ENCODE results near the gene CRACR2A.

CRACR2A gene

GRCh38 chr12:3752741-3753486, at the start of gene CRACR2A:
CRACR2A (minus strand) TSS chr12:3753109; CDS start chr12:3696999, 56,110 bp downstream.
- Mint-ChIP-seq H3K27me3 (no peaks in the 10 kb centered on the region), H3K9me3 (no peaks in the 10 kb centered on the region), H3K4me1 (peaks cover 40% of the 10 kb centered on the region), H3K4me3 (peak within 1 kb of the TSS; percentile 78), H3K27ac (ENCODE audit: low read depth) (peak within 1 kb of the TSS; percentile 99), H3K36me3 (ENCODE audit: insufficient read depth) (peaks cover 15% of the 10 kb centered on the region)
- ATAC-seq (replicated peaks; ENCODE audit: extremely low read depth, poor library complexity, severe bottlenecking) (peak; percentile 80), DNase-seq (ENCODE audit: low spot score in 2 of 2) (peak; percentile 77 to 85)

GRCh38 chr12:3797531-3798048, 44.7 kb upstream of the CRACR2A start:
- Mint-ChIP-seq H3K4me3 (no peak overlapping the region), H3K36me3 (ENCODE audit: insufficient read depth) (peaks cover 8% of the 10 kb centered on the region), H3K27me3 (no peaks in the 10 kb centered on the region), H3K9me3 (no peaks in the 10 kb centered on the region), H3K4me1 (peaks cover 4% of the 10 kb centered on the region), H3K27ac (ENCODE audit: low read depth) (no peak overlapping the region)
- DNase-seq (ENCODE audit: low spot score in 2 of 2) (no peak), ATAC-seq (replicated peaks; ENCODE audit: extremely low read depth, poor library complexity, severe bottlenecking) (no peak)

GRCh38 chr12:3795492-3796133, 42.7 kb upstream of the CRACR2A start:
- Mint-ChIP-seq H3K36me3 (ENCODE audit: insufficient read depth) (peaks cover 7% of the 10 kb centered on the region), H3K4me1 (no peaks in the 10 kb centered on the region), H3K9me3 (no peaks in the 10 kb centered on the region), H3K4me3 (no peak overlapping the region), H3K27ac (ENCODE audit: low read depth) (no peak overlapping the region), H3K27me3 (no peaks in the 10 kb centered on the region)
- DNase-seq (ENCODE audit: low spot score in 2 of 2) = no peak
- ATAC-seq (replicated peaks; ENCODE audit: extremely low read depth, poor library complexity, severe bottlenecking) = no peak

- peaks cover 7% of the 10 kb centered on the region for H3K36me3 Mint-ChIP-seq (ENCODE audit: insufficient read depth)
These were observed 42.2 kb upstream of the CRACR2A start for GRCh38 chr12:3795066-3795465.

GRCh38 chr12:3792623-3793288, 39.8 kb upstream of the CRACR2A start:
- Mint-ChIP-seq H3K27me3 (no peaks in the 10 kb centered on the region), H3K4me1 (no peaks in the 10 kb centered on the region), H3K27ac (ENCODE audit: low read depth) (no peak overlapping the region), H3K4me3 (no peak overlapping the region), H3K9me3 (no peaks in the 10 kb centered on the region), H3K36me3 (ENCODE audit: insufficient read depth) (peaks cover 2% of the 10 kb centered on the region)
- DNase-seq (ENCODE audit: low spot score in 2 of 2) = no peak
- ATAC-seq (replicated peaks; ENCODE audit: extremely low read depth, poor library complexity, severe bottlenecking) = no peak

More at GRCh38 chr12:3795066-3795465, 42.2 kb upstream of the CRACR2A start:
- no peak for DNase-seq (ENCODE audit: low spot score in 2 of 2)
- H3K4me3 Mint-ChIP-seq = no peak overlapping the region
- H3K27ac Mint-ChIP-seq (ENCODE audit: low read depth) = no peak overlapping the region
- no peaks in the 10 kb centered on the region for H3K4me1 Mint-ChIP-seq
- H3K9me3 Mint-ChIP-seq = no peaks in the 10 kb centered on the region
- no peak for ATAC-seq (replicated peaks; ENCODE audit: extremely low read depth, poor library complexity, severe bottlenecking)
- no peaks in the 10 kb centered on the region for H3K27me3 Mint-ChIP-seq

- Mint-ChIP-seq H3K4me3 (no peak overlapping the region), H3K4me1 (no peaks in the 10 kb centered on the region), H3K36me3 (ENCODE audit: insufficient read depth) (peaks cover 2% of the 10 kb centered on the region), H3K27ac (ENCODE audit: low read depth) (no peak overlapping the region), H3K27me3 (no peaks in the 10 kb centered on the region), H3K9me3 (no peaks in the 10 kb centered on the region)
- DNase-seq (ENCODE audit: low spot score in 2 of 2) = no peak
- ATAC-seq (replicated peaks; ENCODE audit: extremely low read depth, poor library complexity, severe bottlenecking) = no peak
These were observed 38.5 kb upstream of the CRACR2A start for GRCh38 chr12:3791256-3791874.

GRCh38 chr12:3790642-3791041, 37.7 kb upstream of the CRACR2A start:
- Mint-ChIP-seq H3K4me1 (no peaks in the 10 kb centered on the region), H3K4me3 (no peak overlapping the region), H3K27me3 (no peaks in the 10 kb centered on the region), H3K36me3 (ENCODE audit: insufficient read depth) (no peaks in the 10 kb centered on the region), H3K9me3 (no peaks in the 10 kb centered on the region), H3K27ac (ENCODE audit: low read depth) (no peak overlapping the region)
- ATAC-seq (replicated peaks; ENCODE audit: extremely low read depth, poor library complexity, severe bottlenecking) (no peak), DNase-seq (ENCODE audit: low spot score in 2 of 2) (no peak)

GRCh38 chr12:3789838-3790237, 36.9 kb upstream of the CRACR2A start:
- Mint-ChIP-seq H3K27ac (ENCODE audit: low read depth) (no peak overlapping the region), H3K27me3 (no peaks in the 10 kb centered on the region), H3K9me3 (no peaks in the 10 kb centered on the region), H3K4me3 (no peak overlapping the region), H3K4me1 (no peaks in the 10 kb centered on the region), H3K36me3 (ENCODE audit: insufficient read depth) (no peaks in the 10 kb centered on the region)
- ATAC-seq (replicated peaks; ENCODE audit: extremely low read depth, poor library complexity, severe bottlenecking) = no peak
- no peak for DNase-seq (ENCODE audit: low spot score in 2 of 2)

GRCh38 chr12:3777206-3777809, 24.4 kb upstream of the CRACR2A start:
- DNase-seq (ENCODE audit: low spot score in 2 of 2) (no peak), ATAC-seq (replicated peaks; ENCODE audit: extremely low read depth, poor library complexity, severe bottlenecking) (no peak)
- Mint-ChIP-seq H3K4me3 (no peak overlapping the region), H3K27me3 (no peaks in the 10 kb centered on the region), H3K36me3 (ENCODE audit: insufficient read depth) (no peaks in the 10 kb centered on the region), H3K27ac (ENCODE audit: low read depth) (no peak overlapping the region), H3K9me3 (no peaks in the 10 kb centered on the region), H3K4me1 (no peaks in the 10 kb centered on the region)

- no peak overlapping the region for H3K4me3 Mint-ChIP-seq
- no peak for ATAC-seq (replicated peaks; ENCODE audit: extremely low read depth, poor library complexity, severe bottlenecking)
- no peaks in the 10 kb centered on the region for H3K4me1 Mint-ChIP-seq
- no peak overlapping the region for H3K27ac Mint-ChIP-seq (ENCODE audit: low read depth)
- H3K36me3 Mint-ChIP-seq (ENCODE audit: insufficient read depth) = no peaks in the 10 kb centered on the region
- DNase-seq (ENCODE audit: low spot score in 2 of 2) = no peak
- no peaks in the 10 kb centered on the region for H3K9me3 Mint-ChIP-seq
- H3K27me3 Mint-ChIP-seq = no peaks in the 10 kb centered on the region
These were observed 22.6 kb upstream of the CRACR2A start for GRCh38 chr12:3775385-3776035.

- ATAC-seq (replicated peaks; ENCODE audit: extremely low read depth, poor library complexity, severe bottlenecking) (no peak), DNase-seq (ENCODE audit: low spot score in 2 of 2) (no peak)
- H3K36me3 Mint-ChIP-seq (ENCODE audit: insufficient read depth) = no peaks in the 10 kb centered on the region
- no peaks in the 10 kb centered on the region for H3K4me1 Mint-ChIP-seq
- no peaks in the 10 kb centered on the region for H3K9me3 Mint-ChIP-seq
- no peak overlapping the region for H3K4me3 Mint-ChIP-seq
- no peaks in the 10 kb centered on the region for H3K27me3 Mint-ChIP-seq
- no peak overlapping the region for H3K27ac Mint-ChIP-seq (ENCODE audit: low read depth)
These were observed 19.5 kb upstream of the CRACR2A start for GRCh38 chr12:3772380-3772779.

- no peaks in the 10 kb centered on the region for H3K9me3 Mint-ChIP-seq
- no peaks in the 10 kb centered on the region for H3K36me3 Mint-ChIP-seq (ENCODE audit: insufficient read depth)
- no peaks in the 10 kb centered on the region for H3K4me1 Mint-ChIP-seq
- DNase-seq (ENCODE audit: low spot score in 2 of 2) (no peak), ATAC-seq (replicated peaks; ENCODE audit: extremely low read depth, poor library complexity, severe bottlenecking) (no peak)
- no peaks in the 10 kb centered on the region for H3K27me3 Mint-ChIP-seq
- H3K27ac Mint-ChIP-seq (ENCODE audit: low read depth) = no peak overlapping the region
- no peak overlapping the region for H3K4me3 Mint-ChIP-seq
These were observed 18.9 kb upstream of the CRACR2A start for GRCh38 chr12:3771853-3772252.
